ENCODE data around the gene CLDN3. TPM values are rescaled to one million over a fixed set of nuclear protein-coding genes. Genes with fewer than 3 reads are reported as not detected.
A peak's percentile ranks its signal among the peaks of the same experiment; 100 is the strongest.
"Not testable (repeated sequence)": the region's sequence is repeated elsewhere in the genome, so short reads cannot be mapped to it uniquely, and the experiment has no call there.

The CLDN3 gene
- total and polyA plus RNA-seq, 2 donors (not counting 1 experiment from before 2014, with no cell fraction given): not detected

DNA sequence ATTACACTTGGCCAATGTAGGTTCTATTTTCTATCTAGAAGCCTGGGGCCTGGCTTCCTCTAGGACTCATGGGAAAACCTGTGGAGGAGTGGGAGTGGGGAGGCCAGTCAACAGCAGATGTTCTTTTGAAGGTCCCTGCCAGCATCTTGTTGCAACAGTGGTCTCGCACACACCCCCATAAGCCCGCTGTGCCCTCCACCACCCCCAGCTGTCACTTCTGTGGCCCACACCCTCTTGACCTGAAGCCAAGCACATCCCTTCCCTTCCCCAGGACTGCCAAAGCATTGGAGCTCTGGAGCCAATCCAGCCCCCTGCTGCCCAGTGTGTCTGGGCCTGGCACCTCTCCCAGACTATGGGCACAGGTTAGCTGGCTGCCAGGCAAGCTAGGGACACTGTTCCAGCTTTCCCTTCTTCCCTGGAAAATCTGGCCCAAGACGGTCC lies 48.7 kb downstream of the CLDN3 start:
- Mint-ChIP-seq H3K4me1 (peaks cover 20% of the 10 kb centered on the region), H3K4me3 (peak overlapping the region; percentile 67), H3K27ac (peak overlapping the region; percentile 37), H3K9me3 (ENCODE audit: insufficient read depth) (no peaks in the 10 kb centered on the region), H3K27me3 (peaks cover 19% of the 10 kb centered on the region)
- no peak for ATAC-seq (ENCODE audit: low read depth)
- peaks cover 0 to 11% (median 0%) of the 10 kb centered on the region in 3 donors for H3K9me3 ChIP-seq (ENCODE audit: control extremely low read depth in 1 of 3, control insufficient read depth in 2 of 3, insufficient read depth in 1 of 3, low read length in 2 of 3)
- CTCF ChIA-PET: interaction anchor here (1.1 to 6.4 kb wide), 2 partner anchors 14 to 115 kb away, joined by 3 to 93 read pairs; no protein-coding TSS in a partner anchor
- no peak overlapping the region for H3K4me2 ChIP-seq (replicated peaks; ENCODE audit: low read depth, low read length, poor library complexity, severe bottlenecking)
- H3K27ac ChIP-seq (ENCODE audit: low read length in 2 of 2): no peak overlapping the region
- peaks cover 25 to 29% of the 10 kb centered on the region in 2 donors for H3K4me1 ChIP-seq (ENCODE audit: control insufficient read depth in 2 of 2, insufficient read depth in 2 of 2, low read length in 2 of 2)
- POLR2A ChIA-PET: no interaction called here
- no peak overlapping the region for H2AFZ ChIP-seq (ENCODE audit: insufficient read depth, low read depth, low read length, poor library complexity, severe bottlenecking)
- H3K27me3 ChIP-seq (replicated peaks in 1 of 4; ENCODE audit: control extremely low read depth in 1 of 4, control insufficient read depth in 3 of 4, insufficient read depth in 4 of 4, low read length in 3 of 4): peaks cover 0 to 49% (median 22%) of the 10 kb centered on the region in 4 experiments
- H3K36me3 ChIP-seq (replicated peaks in 1 of 2; ENCODE audit: control extremely low read depth in 1 of 2, control insufficient read depth in 1 of 2, extremely low read depth in 1 of 2, insufficient read depth in 2 of 2, low read length in 1 of 2): no peaks in the 10 kb centered on the region
- H4K20me1 ChIP-seq (ENCODE audit: control insufficient read depth, insufficient read depth, low read length, poor library complexity, severe bottlenecking): peaks cover 12% of the 10 kb centered on the region
- no peak for DNase-seq
- no peak overlapping the region for H3K9ac ChIP-seq (ENCODE audit: low read length)
- TF ChIP-seq EZH2 (IDR thresholded peaks at IDR 0.05; ENCODE audit: borderline replicate concordance, insufficient read depth, low read depth, low read length, poor library complexity, severe bottlenecking): no peak
- TF ChIP-seq, protein P1, sequence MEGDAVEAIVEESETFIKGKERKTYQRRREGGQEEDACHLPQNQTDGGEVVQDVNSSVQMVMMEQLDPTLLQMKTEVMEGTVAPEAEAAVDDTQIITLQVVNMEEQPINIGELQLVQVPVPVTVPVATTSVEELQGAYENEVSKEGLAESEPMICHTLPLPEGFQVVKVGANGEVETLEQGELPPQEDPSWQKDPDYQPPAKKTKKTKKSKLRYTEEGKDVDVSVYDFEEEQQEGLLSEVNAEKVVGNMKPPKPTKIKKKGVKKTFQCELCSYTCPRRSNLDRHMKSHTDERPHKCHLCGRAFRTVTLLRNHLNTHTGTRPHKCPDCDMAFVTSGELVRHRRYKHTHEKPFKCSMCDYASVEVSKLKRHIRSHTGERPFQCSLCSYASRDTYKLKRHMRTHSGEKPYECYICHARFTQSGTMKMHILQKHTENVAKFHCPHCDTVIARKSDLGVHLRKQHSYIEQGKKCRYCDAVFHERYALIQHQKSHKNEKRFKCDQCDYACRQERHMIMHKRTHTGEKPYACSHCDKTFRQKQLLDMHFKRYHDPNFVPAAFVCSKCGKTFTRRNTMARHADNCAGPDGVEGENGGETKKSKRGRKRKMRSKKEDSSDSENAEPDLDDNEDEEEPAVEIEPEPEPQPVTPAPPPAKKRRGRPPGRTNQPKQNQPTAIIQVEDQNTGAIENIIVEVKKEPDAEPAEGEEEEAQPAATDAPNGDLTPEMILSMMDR (IDR thresholded peaks at IDR 0.05): no peak
- H3K4me3 ChIP-seq (ENCODE audit: control extremely low read depth in 1 of 5, extremely low read depth in 1 of 5, insufficient read depth in 1 of 5, low read depth in 2 of 5, low read length in 4 of 5): no peak overlapping the region
- H3K79me2 ChIP-seq (ENCODE audit: control insufficient read depth, insufficient read depth, low read length): no peaks in the 10 kb centered on the region
- WGBS (ENCODE audit: insufficient coverage): 93% methylated on average over 3 of the region's 3 CpGs
- intact Hi-C loops (cut with micrococcal nuclease): no loop called here

DNA sequence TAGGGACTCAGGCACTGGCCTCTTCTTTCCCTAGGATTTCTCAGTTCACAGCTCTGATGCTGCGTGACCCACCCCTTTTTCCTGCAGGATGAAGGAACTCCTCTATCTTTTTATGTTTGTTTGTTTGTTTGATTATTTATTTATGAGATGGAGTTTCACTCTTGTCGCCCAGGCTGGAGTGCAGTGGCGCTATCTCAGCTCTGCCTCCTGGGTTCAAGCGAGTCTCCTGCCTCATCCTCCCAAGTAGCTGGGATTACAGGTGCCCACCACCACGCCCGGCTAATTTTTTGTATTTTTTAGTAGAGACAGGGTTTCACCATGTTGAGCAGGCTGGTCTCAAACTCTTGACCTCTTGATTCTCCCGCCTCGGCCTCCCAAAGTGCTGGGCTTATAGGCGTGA lies 49.6 kb downstream of the CLDN3 start:
- Mint-ChIP-seq H3K4me1 (peaks cover 20% of the 10 kb centered on the region), H3K4me3 (peak overlapping the region; percentile 82), H3K27me3 (peaks cover 27% of the 10 kb centered on the region)
- ATAC-seq (ENCODE audit: low read depth); H3K36me3 ChIP-seq (replicated peaks in 1 of 2; ENCODE audit: control extremely low read depth in 1 of 2, control insufficient read depth in 1 of 2, extremely low read depth in 1 of 2, insufficient read depth in 2 of 2, low read length in 1 of 2); H3K79me2 ChIP-seq (ENCODE audit: control insufficient read depth, insufficient read depth, low read length); H3K27ac Mint-ChIP-seq; H2AFZ ChIP-seq (ENCODE audit: insufficient read depth, low read depth, low read length, poor library complexity, severe bottlenecking); H3K27ac ChIP-seq (ENCODE audit: low read length in 2 of 2); DNase-seq; H3K4me2 ChIP-seq (replicated peaks; ENCODE audit: low read depth, low read length, poor library complexity, severe bottlenecking); H3K9me3 Mint-ChIP-seq (ENCODE audit: insufficient read depth); intact Hi-C loops (cut with micrococcal nuclease); H3K9ac ChIP-seq (ENCODE audit: low read length); H3K4me3 ChIP-seq (ENCODE audit: control extremely low read depth in 1 of 5, extremely low read depth in 1 of 5, insufficient read depth in 1 of 5, low read depth in 2 of 5, low read length in 4 of 5): not testable (repeated sequence)
- POLR2A ChIA-PET: interaction anchor here (0.7 to 0.9 kb wide), 2 partner anchors 12 to 122 kb away, joined by 5 read pairs; no protein-coding TSS in a partner anchor
- Histone ChIP-seq H3K27me3 (replicated peaks in 1 of 4; ENCODE audit: control extremely low read depth in 1 of 4, control insufficient read depth in 3 of 4, insufficient read depth in 4 of 4, low read length in 3 of 4) (peaks cover 0 to 53% (median 24%) of the 10 kb centered on the region in 4 experiments), H3K9me3 (ENCODE audit: control extremely low read depth in 1 of 3, control insufficient read depth in 2 of 3, insufficient read depth in 1 of 3, low read length in 2 of 3) (peaks cover 0 to 11% (median 0%) of the 10 kb centered on the region in 3 donors), H4K20me1 (ENCODE audit: control insufficient read depth, insufficient read depth, low read length, poor library complexity, severe bottlenecking) (peaks cover 12% of the 10 kb centered on the region), H3K4me1 (ENCODE audit: control insufficient read depth in 2 of 2, insufficient read depth in 2 of 2, low read length in 2 of 2) (peaks cover 25 to 31% of the 10 kb centered on the region in 2 donors)
- WGBS (ENCODE audit: insufficient coverage): 85% methylated on average over 4 of the region's 9 CpGs
- CTCF ChIA-PET: interaction anchor here (1.2 to 1.6 kb wide), 3 partner anchors 12 to 113 kb away, joined by 5 to 6 read pairs (median 5); partner anchors contain the start of gene ABHD11

All from B cell (primary cell).